ENCODE measurements around the gene CD163L1.

The CD163L1 gene

DNA sequence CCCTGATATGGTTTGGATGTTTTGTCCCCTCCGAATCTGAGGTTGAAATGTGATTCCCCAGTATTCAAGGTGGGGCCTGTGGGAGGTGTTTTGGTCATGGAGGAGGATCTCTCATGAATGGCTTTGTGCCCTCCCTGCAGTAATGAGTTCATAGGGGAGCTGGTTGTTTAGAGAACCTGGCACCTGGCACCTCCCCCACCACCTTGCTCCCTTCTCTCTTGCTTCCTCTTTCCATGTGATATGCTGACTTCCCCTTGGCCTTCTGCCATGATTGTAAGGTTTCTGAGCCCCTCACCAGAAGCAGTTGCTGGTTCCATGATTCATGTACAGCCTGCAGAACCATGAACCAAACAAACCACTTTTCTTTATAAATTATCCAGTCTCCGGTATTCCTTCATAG is 32.6 kb downstream of the CD163L1 start:
- WGBS, 2 experiments: 86 to 96% methylated on average over 2 of the region's 2 CpGs
- H3K9me3 ChIP-seq (ENCODE audit: control insufficient read depth, low read length): no peaks in the 10 kb centered on the region

DNA sequence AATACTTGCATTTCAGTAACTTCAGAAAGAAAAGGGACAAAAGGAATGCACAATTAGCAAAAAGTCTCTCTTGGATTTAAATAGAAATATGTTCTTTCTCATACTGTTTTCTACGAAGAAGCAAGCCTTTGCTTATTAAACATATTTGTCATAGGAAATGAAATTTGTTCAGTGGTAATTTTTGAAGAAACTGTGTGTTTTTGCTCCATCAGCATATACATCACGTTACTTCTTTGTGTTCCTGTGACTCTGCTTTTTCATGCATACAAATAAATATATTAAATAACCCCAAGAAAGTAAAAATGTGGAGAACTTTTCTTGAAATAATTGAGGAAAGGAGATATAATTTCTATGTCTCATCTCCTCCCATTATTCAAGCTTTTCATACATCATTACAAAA is 39.7 kb downstream of the CD163L1 start:
- H3K27ac ChIP-seq (ENCODE audit: insufficient read depth, low read depth, low read length, poor library complexity, severe bottlenecking): no peak overlapping the region
- H3K36me3 ChIP-seq (ENCODE audit: control insufficient read depth, insufficient read depth, low read length): no peaks in the 10 kb centered on the region
- H3K9me3 ChIP-seq (ENCODE audit: control insufficient read depth, low read length): no peaks in the 10 kb centered on the region
- H3K27me3 ChIP-seq (ENCODE audit: control insufficient read depth, insufficient read depth, low read length, poor library complexity, severe bottlenecking): no peaks in the 10 kb centered on the region
- WGBS, 2 experiments: no CpG with 5 or more reads among the region's 2 CpGs
- H3K4me3 ChIP-seq (ENCODE audit: insufficient read depth, low read depth, low read length): no peak overlapping the region
- no peaks in the 10 kb centered on the region for H3K4me1 ChIP-seq (ENCODE audit: control insufficient read depth, insufficient read depth, low read length)

More for the DNA sequence above, 32.6 kb downstream of the CD163L1 start:
- no peak overlapping the region for H3K27ac ChIP-seq (ENCODE audit: insufficient read depth, low read depth, low read length, poor library complexity, severe bottlenecking)
- H3K27me3 ChIP-seq (ENCODE audit: control insufficient read depth, insufficient read depth, low read length, poor library complexity, severe bottlenecking): no peaks in the 10 kb centered on the region
- H3K36me3 ChIP-seq (ENCODE audit: control insufficient read depth, insufficient read depth, low read length): no peaks in the 10 kb centered on the region
- H3K4me3 ChIP-seq (ENCODE audit: insufficient read depth, low read depth, low read length): no peak overlapping the region
- H3K4me1 ChIP-seq (ENCODE audit: control insufficient read depth, insufficient read depth, low read length): no peaks in the 10 kb centered on the region

DNA sequence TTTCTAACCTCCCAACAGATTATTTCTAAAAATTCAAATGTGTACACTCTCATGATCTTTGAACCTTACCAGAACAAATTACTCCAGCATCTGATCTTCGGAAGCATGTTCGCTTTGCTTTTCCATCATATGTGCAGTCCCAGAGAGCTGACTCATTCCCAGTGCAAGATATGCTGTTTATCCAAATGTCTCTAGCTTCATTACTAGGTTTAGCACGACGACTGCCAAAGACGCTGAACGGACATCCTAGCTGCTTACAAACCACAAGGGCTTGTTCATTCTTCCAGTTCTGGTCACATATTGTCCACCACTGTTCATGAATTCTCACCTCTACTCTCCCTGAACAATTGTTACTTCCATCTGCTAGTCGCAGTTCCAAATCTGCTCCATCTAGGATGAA is 40.5 kb downstream of the CD163L1 start:
- H3K27ac ChIP-seq (ENCODE audit: insufficient read depth, low read depth, low read length, poor library complexity, severe bottlenecking): no peak overlapping the region
- no peaks in the 10 kb centered on the region for H3K9me3 ChIP-seq (ENCODE audit: control insufficient read depth, low read length)
- H3K27me3 ChIP-seq (ENCODE audit: control insufficient read depth, insufficient read depth, low read length, poor library complexity, severe bottlenecking): no peaks in the 10 kb centered on the region
- 92 to 94% methylated on average over 7 of the region's 7 CpGs for WGBS, 2 experiments
- no peak overlapping the region for H3K4me3 ChIP-seq (ENCODE audit: insufficient read depth, low read depth, low read length)
- H3K4me1 ChIP-seq (ENCODE audit: control insufficient read depth, insufficient read depth, low read length): no peaks in the 10 kb centered on the region
- H3K36me3 ChIP-seq (ENCODE audit: control insufficient read depth, insufficient read depth, low read length): no peaks in the 10 kb centered on the region

DNA sequence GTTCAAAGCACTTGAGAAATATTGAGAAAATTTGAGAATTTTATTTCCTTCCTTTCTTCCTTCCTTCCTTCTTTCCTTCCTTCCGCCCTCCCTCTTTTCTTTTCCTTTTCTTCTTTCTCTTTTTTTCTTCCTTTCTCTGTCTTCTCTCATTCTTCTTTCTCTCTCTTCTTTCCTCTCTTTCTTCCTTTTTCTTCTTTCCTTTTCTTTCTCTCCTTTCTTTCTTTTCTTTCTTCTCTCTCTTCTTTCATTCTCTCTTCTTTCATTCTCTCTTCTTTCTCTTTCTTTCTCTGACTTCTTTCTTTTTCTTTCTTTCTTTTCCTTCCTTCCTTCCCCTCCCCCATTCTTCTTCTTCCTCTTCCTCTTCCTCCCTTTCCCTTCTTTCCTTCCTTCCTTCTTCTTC is 44.9 kb downstream of the CD163L1 start:
- WGBS, 2 experiments: 84 to 96% methylated on average over 1 of the region's 1 CpG
- no peak overlapping the region for H3K4me3 ChIP-seq (ENCODE audit: insufficient read depth, low read depth, low read length)

DNA sequence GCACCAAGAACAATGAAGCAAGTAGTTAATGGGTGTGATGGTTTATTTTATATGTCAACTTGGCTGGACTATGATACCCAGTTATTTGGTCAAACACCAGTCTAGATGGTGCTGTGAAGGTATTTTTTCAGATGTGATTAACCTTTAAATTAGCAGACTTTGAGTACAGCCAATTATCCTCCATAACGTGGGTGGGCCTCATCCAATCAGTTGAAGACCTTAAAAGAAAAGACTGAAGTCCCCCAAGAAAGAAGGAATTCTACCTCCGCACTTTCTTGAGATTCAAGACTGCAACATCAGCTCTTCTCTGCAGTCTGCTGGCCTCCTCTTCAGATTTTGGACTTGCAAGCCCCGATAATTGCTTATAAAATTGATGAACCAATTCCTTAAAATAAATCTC is 47.5 kb downstream of the CD163L1 start:
- H3K27me3 ChIP-seq (ENCODE audit: control insufficient read depth, insufficient read depth, low read length, poor library complexity, severe bottlenecking): no peaks in the 10 kb centered on the region
- no peaks in the 10 kb centered on the region for H3K4me1 ChIP-seq (ENCODE audit: control insufficient read depth, insufficient read depth, low read length)
- H3K4me3 ChIP-seq (ENCODE audit: insufficient read depth, low read depth, low read length): no peak overlapping the region
- WGBS, 2 experiments: 95 to 96% methylated on average over 3 of the region's 3 CpGs
- H3K9me3 ChIP-seq (ENCODE audit: control insufficient read depth, low read length): no peaks in the 10 kb centered on the region
- no peaks in the 10 kb centered on the region for H3K36me3 ChIP-seq (ENCODE audit: control insufficient read depth, insufficient read depth, low read length)
- H3K27ac ChIP-seq (ENCODE audit: insufficient read depth, low read depth, low read length, poor library complexity, severe bottlenecking): no peak overlapping the region

More for the DNA sequence above, 44.9 kb downstream of the CD163L1 start:
- Histone ChIP-seq H3K4me1 (ENCODE audit: control insufficient read depth, insufficient read depth, low read length) (no peaks in the 10 kb centered on the region), H3K27me3 (ENCODE audit: control insufficient read depth, insufficient read depth, low read length, poor library complexity, severe bottlenecking) (no peaks in the 10 kb centered on the region), H3K27ac (ENCODE audit: insufficient read depth, low read depth, low read length, poor library complexity, severe bottlenecking) (no peak overlapping the region), H3K36me3 (ENCODE audit: control insufficient read depth, insufficient read depth, low read length) (no peaks in the 10 kb centered on the region), H3K9me3 (ENCODE audit: control insufficient read depth, low read length) (no peaks in the 10 kb centered on the region)

DNA sequence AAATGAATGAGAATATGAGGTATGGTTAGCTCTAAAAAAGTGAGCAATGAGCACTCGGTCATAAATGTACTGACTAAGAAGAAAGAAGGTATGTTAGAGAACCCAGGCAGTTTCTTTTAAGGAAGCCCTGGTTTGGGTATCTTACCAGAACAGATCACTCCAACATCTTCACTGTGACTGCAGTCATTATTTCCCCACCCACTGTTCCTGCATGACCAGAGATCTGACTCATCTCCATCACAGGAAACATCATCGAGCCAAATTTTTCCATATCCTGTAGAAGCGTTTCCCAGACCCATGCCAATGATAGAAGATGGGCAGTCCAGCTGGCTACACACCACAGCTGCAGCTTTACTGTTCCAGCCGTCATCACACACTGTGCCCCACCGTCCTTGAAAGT is 48.0 kb downstream of the CD163L1 start:
- no peak overlapping the region for H3K4me3 ChIP-seq (ENCODE audit: insufficient read depth, low read depth, low read length)
- no peaks in the 10 kb centered on the region for H3K4me1 ChIP-seq (ENCODE audit: control insufficient read depth, insufficient read depth, low read length)
- no peaks in the 10 kb centered on the region for H3K36me3 ChIP-seq (ENCODE audit: control insufficient read depth, insufficient read depth, low read length)
- H3K9me3 ChIP-seq (ENCODE audit: control insufficient read depth, low read length): no peaks in the 10 kb centered on the region
- H3K27ac ChIP-seq (ENCODE audit: insufficient read depth, low read depth, low read length, poor library complexity, severe bottlenecking): no peak overlapping the region
- WGBS, 2 experiments: 95% methylated on average over 5 of the region's 5 CpGs
- H3K27me3 ChIP-seq (ENCODE audit: control insufficient read depth, insufficient read depth, low read length, poor library complexity, severe bottlenecking): no peaks in the 10 kb centered on the region

DNA sequence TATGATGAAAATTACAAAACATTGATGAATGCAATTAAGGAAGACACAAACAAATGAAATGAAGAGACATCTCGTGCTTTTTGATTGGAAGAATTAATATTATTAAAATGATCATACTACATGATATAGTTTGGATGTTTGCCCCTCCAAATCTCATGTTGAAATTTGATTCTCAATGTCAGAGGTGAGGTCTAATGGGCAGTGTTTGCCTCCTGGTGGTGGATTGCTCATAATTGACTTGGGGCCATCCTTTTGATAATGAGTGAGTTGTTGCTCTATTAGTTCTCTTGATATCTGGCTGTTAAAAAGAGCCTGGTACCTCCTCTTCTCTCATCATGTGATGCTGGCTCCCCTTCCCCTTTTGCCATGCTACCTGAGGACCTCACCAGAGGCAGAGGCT is 56.7 kb downstream of the CD163L1 start:
- Histone ChIP-seq H3K36me3 (ENCODE audit: control insufficient read depth, insufficient read depth, low read length) (no peaks in the 10 kb centered on the region), H3K4me3 (ENCODE audit: insufficient read depth, low read depth, low read length) (no peak overlapping the region), H3K27me3 (ENCODE audit: control insufficient read depth, insufficient read depth, low read length, poor library complexity, severe bottlenecking) (no peaks in the 10 kb centered on the region), H3K27ac (ENCODE audit: insufficient read depth, low read depth, low read length, poor library complexity, severe bottlenecking) (no peak overlapping the region), H3K4me1 (ENCODE audit: control insufficient read depth, insufficient read depth, low read length) (no peaks in the 10 kb centered on the region), H3K9me3 (ENCODE audit: control insufficient read depth, low read length) (no peaks in the 10 kb centered on the region)
- WGBS, 2 experiments: no CpG with 5 or more reads among the region's 1 CpG

DNA sequence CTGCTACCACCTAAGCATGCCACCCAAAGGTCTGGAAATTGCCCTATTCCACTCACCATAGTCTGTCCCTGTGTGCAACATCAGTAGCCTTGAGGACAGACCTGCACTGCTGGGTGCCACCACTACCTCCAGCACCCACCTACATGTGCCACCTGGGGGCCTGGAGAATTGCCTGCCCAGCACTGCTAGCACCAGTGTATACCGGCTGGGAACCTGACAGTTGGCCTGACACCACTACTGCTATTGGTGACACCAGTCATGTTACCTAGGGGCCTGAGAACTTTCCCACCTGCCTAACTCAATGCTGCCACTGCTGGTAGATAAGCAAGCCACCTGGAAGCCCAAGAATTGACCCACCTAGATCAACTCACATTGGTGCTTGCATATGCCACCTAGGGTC is 60.8 kb downstream of the CD163L1 start:
- H3K27ac ChIP-seq (ENCODE audit: insufficient read depth, low read depth, low read length, poor library complexity, severe bottlenecking): no peak overlapping the region
- H3K36me3 ChIP-seq (ENCODE audit: control insufficient read depth, insufficient read depth, low read length): no peaks in the 10 kb centered on the region
- H3K4me1 ChIP-seq (ENCODE audit: control insufficient read depth, insufficient read depth, low read length): no peaks in the 10 kb centered on the region
- 93 to 97% methylated on average over 1 of the region's 1 CpG for WGBS, 2 experiments
- H3K27me3 ChIP-seq (ENCODE audit: control insufficient read depth, insufficient read depth, low read length, poor library complexity, severe bottlenecking): no peaks in the 10 kb centered on the region
- H3K9me3 ChIP-seq (ENCODE audit: control insufficient read depth, low read length): no peaks in the 10 kb centered on the region
- no peak overlapping the region for H3K4me3 ChIP-seq (ENCODE audit: insufficient read depth, low read depth, low read length)

DNA sequence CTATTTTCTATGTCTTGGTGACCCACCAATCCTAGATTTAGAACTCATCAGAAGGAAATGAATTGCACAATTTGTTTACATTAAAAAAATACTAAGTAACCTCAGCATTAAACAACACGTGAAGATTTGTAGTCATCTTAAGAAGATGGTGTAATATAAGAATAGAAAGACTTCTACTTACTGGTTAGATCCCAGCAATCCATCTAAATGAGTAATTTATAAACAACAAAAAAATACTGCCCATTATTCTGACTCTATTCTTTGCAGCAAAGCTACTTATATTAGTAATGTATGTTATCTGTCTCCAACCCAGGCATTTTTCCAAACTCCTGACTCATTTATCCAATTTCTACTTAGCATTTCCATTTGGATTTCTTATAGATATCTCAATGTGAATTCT is 67.8 kb downstream of the CD163L1 start:
- Histone ChIP-seq H3K27me3 (ENCODE audit: control insufficient read depth, insufficient read depth, low read length, poor library complexity, severe bottlenecking) (no peaks in the 10 kb centered on the region), H3K27ac (ENCODE audit: insufficient read depth, low read depth, low read length, poor library complexity, severe bottlenecking) (no peak overlapping the region), H3K9me3 (ENCODE audit: control insufficient read depth, low read length) (no peaks in the 10 kb centered on the region), H3K4me1 (ENCODE audit: control insufficient read depth, insufficient read depth, low read length) (no peaks in the 10 kb centered on the region), H3K4me3 (ENCODE audit: insufficient read depth, low read depth, low read length) (no peak overlapping the region), H3K36me3 (ENCODE audit: control insufficient read depth, insufficient read depth, low read length) (no peaks in the 10 kb centered on the region)
- WGBS, 2 experiments: no CpG with 5 or more reads among the region's 1 CpG

DNA sequence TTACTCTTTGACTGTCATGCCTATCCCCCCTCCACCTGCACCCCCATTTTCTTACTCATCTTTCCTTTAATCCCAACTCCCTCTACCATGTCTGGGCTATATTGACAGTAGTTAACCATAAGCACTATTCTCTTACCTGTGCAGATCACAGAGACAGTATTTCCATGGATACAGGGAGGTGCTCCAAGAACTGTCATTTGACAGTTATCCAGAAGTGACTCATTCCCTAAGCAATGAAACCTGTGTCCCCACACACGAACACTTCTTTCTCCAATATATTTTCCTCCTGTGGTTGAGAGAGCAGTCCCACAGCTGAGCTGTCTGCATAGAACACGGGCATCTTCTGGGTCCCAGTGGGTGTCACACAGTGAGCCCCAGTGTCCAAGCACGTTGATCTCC is 68.8 kb downstream of the CD163L1 start:
- Histone ChIP-seq H3K9me3 (ENCODE audit: control insufficient read depth, low read length) (no peaks in the 10 kb centered on the region), H3K36me3 (ENCODE audit: control insufficient read depth, insufficient read depth, low read length) (no peaks in the 10 kb centered on the region), H3K27ac (ENCODE audit: insufficient read depth, low read depth, low read length, poor library complexity, severe bottlenecking) (no peak overlapping the region), H3K27me3 (ENCODE audit: control insufficient read depth, insufficient read depth, low read length, poor library complexity, severe bottlenecking) (no peaks in the 10 kb centered on the region), H3K4me1 (ENCODE audit: control insufficient read depth, insufficient read depth, low read length) (no peaks in the 10 kb centered on the region), H3K4me3 (ENCODE audit: insufficient read depth, low read depth, low read length) (no peak overlapping the region)
- WGBS, 2 experiments: 87 to 91% methylated on average over 3 of the region's 3 CpGs

DNA sequence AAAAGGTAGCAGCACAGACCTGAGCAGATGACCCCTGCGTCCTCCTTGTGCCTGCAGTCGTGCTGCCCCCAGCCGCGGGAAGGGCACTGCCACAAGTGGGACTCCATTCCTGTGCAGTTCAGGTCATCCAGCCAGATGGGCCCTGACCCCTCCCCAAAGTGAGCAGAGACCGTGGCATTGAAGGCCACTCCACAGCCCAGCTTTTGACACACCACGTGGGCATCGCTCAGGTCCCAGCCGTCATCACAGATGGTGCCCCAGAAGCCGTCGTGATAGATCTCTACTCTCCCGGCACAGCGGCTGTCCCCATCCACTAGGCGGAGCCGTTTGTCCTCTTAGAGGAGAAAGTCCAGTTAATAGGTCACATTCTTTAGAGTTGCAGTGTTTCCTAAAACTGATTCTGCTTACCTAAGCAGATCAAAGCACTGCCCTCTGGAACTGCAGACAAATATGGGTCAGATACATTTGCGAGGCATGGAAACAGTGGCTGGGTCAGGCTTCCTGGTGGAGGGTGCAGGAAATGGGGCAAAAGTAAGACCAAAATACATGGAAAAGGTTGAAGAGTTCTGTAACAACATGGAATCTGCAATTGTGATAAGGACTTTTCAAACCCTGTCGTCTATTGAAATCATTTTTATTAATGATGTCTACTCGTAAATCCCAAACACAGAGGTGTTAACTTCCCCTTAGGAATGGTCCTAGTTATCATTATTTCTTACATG is 69.4 kb downstream of the CD163L1 start:
- no peak overlapping the region for H3K27ac ChIP-seq (ENCODE audit: insufficient read depth, low read depth, low read length, poor library complexity, severe bottlenecking)
- no peak overlapping the region for H3K4me3 ChIP-seq (ENCODE audit: insufficient read depth, low read depth, low read length)
- no peaks in the 10 kb centered on the region for H3K27me3 ChIP-seq (ENCODE audit: control insufficient read depth, insufficient read depth, low read length, poor library complexity, severe bottlenecking)
- no peaks in the 10 kb centered on the region for H3K4me1 ChIP-seq (ENCODE audit: control insufficient read depth, insufficient read depth, low read length)
- H3K9me3 ChIP-seq (ENCODE audit: control insufficient read depth, low read length): no peaks in the 10 kb centered on the region
- WGBS, 2 experiments: 58 to 64% methylated on average over 17 of the region's 17 CpGs
- H3K36me3 ChIP-seq (ENCODE audit: control insufficient read depth, insufficient read depth, low read length): no peaks in the 10 kb centered on the region
